GM19324 (cell line): ENCODE results near the gene PBX1.
"Not testable (repeated sequence)": the region's sequence is repeated elsewhere in the genome, so short reads cannot be mapped to it uniquely, and the experiment has no call there.

ENCODE experiments used
- ATAC-seq: cut with Tn5 transposase; IDR thresholded peaks from one replicate; pipeline ENCODE4 v1.9.1; 2021; ENCODE audit warnings: mild to moderate bottlenecking, moderate library complexity; ENCODE audit not compliant: unreplicated experiment, low FRiP score

The PBX1 gene

DNA sequence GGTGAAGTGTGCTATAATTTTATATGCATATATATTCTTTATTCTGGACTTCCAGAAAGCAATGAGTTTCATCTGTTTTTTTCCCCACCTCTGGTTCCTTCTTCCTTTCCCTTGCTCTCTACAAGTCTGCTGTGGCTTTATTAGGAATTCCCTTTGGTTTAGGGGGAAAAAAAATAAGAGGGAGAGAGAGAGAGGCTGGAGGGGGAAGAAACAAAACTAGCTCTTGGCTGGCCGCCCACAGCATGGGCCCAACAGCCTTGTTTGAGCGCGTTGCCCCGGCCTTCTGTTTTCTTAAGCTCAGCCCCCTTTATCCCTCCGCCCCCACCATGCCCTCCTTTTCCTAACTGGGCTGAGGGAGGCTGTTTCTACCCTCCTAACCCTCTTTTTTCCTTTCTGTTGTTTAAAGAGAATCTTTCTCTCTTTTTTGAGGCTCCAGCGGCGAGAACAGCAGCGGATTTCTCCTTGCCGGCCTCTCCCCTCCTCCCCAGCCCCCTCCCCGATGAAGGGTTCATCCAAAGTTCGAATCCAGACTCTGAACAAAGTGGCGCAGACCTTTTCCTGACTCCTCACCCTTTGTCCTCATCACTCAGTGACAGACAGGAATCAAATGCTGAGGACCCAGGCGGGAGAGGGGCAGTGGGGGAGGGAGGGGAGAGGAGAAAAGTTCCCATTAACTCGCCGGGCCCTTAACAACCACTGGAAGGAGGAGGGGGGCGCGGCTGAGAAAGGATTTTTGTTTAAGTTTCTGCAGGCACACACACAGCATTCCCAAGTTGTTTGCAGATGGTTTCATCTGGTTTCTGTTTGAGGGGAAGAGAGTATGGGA lies 29.7 kb downstream of the PBX1 start:
- ATAC-seq: no peak

DNA sequence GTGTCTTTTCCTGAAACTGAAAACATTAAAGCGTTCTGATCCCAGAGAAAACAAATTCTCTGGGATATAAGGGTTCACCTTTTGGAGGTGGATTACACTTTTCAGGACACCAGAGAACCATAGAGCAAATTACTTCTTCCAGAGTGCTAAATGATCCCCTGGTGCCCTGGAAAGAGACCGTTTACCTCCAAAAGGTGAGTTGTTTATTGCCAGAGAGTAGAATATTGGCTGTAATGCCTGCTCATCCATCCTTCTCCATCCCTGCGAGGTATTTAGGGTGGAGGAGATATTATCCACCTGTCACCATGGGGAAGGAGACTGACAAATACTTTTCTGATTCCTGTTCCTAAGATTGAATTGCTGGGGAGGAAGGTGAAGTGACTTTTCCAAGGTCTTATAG lies 30.4 kb downstream of the PBX1 start:
- no peak for ATAC-seq

DNA sequence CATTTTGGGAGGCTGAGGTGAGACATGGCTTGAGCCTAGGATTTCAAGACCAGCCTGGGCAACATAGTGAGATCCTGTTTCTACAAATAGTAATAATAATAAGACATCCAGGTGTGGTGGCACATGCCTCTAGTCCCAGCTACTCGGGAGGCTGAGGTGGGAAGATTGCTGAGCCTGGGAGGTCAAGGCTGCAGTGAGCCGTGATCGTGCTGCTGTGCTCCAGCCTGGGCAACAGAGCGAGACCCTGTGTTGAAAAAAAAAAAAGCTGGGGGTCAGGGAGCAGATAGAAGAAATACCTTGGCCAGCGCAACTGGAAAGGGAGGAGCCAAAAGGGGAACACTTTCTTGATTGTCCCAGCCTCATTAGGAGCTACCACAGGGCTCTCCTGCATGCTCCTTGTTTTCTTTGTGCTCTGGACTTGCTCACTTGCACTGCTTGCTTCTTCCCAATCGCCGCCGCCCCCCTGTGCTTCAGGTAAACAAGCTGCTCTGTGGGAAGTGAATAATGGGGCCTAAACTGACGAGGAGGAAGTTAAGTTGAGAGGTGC lies 31.1 kb downstream of the PBX1 start:
- ATAC-seq: no peak

DNA sequence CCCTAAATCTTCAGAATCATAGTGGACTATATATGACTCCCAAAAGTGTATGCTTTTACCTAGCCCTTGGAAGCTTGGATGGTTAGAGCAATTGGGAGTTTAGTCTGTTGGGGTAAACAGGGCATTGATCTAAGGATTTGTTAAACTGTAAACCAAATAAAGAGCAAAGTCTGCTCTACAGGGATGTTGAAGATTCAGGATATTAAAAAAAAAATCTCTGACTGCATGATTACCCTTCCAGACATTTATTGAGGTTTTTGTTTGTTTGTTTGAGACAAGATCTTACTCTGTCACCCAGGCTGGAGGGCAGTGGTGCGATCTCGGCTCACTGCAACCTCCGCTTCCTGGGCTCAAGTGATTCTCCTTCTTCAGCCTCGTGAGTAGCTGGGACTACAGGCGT lies 31.6 kb downstream of the PBX1 start:
- no peak for ATAC-seq

DNA sequence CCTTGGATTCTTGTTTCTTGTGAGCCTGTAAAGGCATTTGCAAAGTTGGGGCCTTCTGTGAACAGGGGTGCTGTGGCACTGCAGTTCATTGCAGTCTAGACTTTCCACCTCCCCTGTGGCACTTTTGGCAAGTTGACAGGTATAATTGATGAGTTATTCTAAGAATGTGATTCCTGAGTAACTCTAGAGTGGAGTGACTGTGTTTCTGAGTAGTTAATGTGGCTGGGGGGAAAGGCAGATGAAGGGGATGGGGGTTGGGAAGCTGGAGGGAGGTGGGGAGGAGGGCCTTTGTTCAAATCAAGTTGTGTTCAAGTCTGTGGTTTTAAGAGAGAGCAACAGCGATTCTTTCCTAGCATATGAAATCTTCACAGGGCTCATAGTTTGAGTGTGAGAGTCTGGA lies 32.9 kb downstream of the PBX1 start:
- no peak for ATAC-seq

DNA sequence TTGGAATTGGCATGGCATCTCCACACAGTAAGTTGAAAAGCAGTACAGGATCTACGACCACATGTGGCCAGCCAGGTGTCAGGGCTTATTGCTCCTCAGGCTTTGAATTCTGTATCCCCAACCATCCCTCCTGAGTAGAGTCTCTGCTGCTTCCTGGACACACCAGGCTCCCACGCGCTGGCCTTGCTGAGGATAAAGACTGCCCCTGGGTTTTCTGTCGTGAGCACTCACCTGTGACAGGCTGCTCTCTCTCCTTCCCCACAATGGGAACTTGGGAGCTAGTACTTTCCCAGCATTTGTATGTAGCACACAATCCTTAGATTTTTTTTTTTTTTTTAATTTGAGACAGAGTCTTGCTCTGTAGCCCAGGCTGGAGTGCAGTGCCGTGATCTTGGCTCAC lies 33.6 kb downstream of the PBX1 start:
- no peak for ATAC-seq

DNA sequence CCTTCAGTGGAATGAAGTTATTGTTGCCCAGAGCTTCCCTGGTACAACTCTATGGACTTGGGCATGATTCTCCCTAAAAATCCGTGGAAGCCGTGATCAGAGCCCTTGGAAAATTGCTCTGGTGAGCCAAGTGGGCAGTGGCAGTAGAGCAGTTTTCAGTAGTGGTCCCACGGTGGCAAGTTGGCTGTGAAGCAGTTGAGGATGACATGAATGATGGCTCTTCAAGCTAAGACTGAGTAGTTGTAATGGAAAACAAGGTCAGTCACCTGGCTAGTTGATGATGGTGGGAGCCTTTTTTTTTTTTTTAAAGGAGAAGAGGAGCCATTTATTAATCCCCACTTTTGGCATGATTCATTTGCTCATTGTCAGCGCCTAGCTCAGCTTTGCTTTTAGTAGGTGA lies 36.2 kb downstream of the PBX1 start:
- no peak for ATAC-seq

DNA sequence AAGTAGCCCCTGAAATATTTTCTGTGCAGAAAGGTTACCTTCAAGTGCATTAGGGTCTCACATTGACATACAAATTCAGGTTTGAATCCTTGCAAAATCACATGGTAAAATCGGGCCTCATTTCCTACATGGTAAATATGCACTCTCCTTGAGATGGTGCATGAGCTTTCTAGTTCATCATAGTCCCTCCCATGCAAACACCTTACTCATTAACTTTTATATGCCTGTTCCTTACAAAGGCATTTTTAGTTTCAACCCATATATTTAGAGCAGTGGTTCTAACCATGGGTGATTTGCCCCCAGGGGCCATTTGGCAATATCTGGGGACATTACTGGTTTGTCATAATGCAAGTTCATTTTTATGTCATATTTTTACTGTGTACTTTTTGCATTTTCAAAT lies 37.2 kb downstream of the PBX1 start:
- no peak for ATAC-seq

DNA sequence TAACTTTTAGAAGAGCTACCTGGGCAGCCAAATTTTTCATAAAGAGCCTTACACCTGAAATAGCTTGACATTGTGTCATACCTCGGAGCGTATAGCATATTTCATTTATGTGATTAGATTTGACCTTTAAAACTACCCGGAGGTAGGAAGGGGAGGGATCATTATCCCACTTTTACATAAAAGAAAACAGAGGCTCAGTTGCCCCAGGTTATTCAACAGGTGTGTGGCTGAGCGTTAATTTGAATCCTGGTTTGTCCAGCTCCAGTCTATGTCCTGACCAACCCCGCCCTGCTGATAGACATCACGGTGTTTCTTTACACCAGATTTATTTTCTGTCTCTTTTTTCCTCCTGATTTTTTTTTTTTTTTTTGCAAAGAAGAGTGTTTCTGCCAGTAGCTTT lies 39.7 kb downstream of the PBX1 start:
- ATAC-seq: no peak

DNA sequence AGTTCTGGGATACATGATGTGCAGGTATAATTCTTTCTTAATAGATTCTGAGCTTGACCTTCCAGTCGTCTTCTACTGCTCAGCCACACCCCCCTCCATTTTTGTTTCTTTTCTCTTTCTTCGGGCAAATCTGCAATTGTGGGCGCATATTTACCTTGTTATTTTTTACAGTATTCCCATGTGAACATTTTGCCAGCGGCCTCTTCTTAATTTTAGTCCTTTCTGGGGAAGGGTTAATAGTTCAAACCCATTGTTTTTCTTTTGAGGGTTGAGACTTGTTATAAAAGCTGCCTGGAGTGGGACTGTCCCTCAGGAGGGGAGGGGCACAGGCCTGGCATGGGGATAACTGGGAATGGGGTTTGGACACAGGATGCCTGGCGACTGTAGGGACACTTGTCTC lies 40.3 kb downstream of the PBX1 start:
- ATAC-seq: no peak

DNA sequence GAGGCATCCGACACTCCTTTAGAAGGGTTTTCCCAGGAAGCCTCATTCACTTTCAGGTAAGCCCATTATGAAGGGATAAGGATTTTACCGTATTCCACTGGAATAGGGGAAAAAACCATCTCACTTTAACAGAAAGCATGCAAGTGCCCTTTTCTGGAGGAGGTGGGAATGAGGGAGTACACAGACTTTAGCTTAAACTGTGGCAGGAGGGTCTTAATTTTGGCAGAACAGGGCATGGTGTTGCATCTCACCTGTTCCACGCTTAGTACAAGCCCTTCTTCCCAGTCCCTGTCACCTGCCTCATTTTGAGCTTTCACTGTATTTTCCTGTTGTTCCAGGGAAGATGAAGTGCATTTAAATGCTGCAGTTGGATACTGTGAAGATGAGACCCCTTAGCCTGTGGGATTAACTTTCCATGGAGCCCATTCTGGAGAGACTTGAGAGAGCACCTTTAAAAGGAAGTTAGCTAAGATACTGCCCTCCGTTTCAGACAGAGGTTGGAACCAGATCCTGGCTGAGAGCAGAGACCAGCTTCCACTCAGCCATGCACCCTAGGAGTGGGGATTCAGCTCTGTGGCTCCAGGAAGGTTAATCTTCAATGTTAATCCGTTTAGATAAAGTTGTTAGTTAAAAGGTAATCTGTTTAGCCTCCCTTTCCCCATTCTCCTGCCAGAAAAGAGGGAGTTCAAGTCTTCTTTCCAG lies 42.6 kb downstream of the PBX1 start:
- ATAC-seq: no peak

DNA sequence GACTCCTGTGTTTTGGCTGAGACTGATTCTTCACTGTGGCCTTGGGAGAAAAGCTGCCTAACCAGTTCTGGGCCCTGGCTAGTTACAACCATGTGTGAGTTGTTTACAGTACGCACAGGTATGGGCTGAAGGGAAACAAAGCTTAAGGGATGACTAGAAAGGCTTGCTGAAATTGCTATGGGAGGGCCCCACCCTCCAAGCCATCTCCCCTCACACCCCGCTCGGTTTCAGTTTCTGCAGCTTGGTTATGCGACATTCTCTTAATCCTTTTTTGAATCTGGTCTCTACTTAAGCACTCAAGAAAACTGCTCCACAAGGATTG lies 43.1 kb downstream of the PBX1 start:
- ATAC-seq: no peak

DNA sequence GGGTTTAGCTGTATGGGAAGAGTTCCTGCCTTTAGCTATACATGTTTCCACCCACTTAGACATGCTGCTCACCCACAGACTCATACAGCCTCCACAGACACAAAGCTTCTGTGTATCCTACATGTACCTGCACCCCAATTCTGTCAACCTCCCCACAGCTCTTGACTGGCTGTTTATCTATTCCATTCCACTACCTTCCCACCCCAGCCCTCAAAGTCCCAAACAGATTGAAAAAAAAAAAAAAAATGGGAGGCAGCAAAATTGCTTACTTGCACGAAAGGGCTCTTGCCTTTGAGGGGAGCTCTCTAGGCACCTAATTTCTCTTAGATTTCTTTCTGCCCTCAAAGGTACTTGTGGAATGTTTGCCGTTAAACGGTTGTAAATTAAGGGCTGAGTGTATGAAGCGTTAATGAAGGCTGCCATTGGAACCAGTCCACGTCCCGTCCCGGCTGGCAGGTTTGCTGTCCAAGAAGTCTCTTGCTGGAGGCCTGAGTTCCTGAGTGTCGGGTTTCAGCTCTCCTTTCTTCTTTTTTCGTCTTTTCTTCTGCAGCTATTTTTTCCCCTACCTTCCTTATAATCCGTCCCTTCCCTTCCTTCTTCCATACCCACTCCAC lies 43.6 kb downstream of the PBX1 start:
- ATAC-seq: no peak

DNA sequence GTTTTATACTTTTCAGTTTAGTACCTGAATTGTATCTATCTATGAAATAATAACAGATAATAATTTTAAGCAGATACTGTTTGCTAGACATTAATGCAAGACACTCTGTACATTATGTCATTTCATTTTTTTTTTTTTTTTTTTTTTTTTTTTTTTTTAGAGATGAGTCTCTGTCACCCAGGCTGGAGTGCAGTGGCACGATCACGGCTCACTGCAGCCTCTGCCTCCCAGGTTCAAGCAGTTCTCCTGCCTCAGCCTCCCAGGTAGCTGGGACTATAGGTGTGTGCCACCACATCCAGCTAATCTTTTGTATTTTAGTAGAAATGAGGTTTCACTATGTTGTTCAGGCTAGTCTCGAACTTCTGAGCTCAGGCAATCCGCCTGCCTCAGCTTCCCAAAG lies 44.8 kb downstream of the PBX1 start:
- not testable (repeated sequence) for ATAC-seq

DNA sequence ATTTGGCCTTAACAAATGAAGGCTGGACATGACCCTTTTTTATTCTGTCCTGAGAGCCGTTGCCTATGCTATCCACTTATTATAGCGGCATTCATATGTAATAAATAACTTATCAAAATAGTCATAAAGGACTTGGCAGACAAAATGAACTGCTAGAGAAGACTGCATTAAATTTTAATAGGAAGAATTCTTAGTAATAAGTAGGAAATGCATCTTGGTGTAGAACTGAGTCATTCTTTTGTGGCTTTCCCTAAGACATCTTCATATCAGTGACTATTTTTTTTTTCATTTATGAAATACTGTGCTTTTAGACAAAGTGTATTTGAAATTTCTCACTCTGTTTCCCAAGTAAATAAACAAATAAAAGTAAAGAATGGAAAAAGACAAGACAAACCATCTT lies 45.6 kb downstream of the PBX1 start:
- ATAC-seq: no peak

DNA sequence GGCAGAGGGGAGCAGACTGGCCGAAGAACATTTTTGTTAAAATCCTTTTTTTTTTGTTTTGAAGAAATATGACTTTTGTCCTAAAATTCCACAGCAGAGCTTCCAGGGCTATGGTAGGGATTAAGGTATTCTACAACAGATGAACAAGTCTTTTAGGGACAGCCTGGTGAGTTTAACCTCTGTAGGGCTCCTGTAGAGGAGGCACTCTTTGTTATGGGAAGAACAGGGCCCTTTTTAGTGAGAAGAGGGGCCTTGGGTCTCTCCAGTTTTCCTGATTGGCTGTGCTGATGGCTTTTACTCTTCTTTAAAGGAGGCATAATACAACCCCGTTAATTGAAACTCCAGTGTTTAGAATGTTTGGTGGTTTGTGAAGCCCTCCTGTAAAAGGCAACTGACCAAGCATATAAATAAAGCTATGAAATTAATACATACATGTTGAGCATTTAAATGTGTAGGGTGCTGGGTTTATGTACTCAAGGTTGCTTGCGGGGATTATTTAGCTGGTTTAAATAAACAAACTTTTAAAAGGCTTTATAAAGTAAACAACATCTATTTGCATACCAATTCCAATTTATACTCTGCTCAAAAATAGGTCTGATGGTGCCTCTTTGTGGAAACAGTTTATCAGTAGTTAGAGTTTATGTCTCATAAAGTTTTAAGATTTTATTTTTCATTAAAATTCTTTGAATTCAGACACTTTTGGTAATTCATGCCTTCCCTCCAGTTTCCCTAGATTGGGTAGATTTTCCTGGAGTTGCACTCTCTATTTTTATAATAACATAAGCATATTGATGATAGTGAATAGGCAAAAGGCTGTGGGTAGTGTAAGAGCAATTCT lies 46.5 kb downstream of the PBX1 start:
- no peak for ATAC-seq

DNA sequence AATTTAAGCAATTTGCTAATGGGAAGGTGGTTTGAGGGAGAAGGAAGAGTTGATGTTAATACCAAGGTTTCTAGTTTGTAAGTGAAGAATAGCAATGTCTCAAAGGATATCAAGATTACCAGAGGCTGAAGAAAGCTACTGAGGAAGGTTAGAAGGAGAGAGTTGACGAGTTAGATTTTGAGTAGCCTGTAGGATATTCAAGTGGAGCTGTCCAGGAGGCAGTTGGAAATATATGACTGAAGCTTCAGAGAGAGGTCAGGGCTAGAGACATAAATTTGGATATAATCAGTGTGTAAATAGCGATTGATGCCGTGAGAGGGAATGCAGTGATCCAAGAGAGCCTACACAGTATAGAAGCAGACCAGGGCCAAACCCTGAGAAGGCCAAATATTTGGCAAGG lies 48.4 kb downstream of the PBX1 start:
- ATAC-seq: no peak

DNA sequence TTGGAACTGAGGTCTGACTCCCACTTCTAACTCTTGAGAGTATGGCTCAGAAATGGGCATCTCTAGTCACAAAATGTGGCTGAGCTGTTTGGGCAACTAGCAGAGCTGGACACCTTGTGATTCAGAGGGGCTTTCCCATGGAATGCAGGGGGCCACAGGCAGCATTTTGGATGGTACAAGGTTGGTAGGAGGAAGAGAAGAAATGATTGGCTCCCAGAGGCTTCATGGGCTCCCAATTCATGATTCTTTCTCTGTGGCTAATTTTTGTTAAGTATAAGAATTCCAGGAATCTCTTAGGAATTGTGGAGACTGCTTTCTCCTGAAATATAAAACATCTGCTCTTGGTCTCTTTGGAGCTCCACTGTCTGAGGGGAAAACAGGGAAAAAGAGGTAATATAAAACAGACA lies 49.7 kb downstream of the PBX1 start:
- ATAC-seq: no peak

DNA sequence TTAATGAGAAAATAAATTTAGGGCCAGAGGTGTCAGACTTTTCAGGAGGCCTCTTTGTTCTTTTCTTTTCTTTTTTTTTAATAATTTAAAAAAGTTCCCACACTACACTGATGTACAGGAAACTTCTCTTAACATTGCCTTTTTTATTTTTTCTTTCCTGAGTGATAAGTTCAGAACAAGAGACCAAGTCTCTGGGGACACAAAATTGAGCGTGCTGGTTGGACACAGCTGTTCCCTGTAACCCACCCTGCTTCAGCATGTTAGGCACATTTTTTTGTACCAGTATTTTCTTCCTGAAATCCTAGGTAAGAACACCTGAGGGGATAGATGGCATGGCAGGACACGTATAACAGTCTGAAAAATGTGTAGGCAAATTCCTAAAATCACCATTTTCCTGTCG lies 50.1 kb downstream of the PBX1 start:
- no peak for ATAC-seq

DNA sequence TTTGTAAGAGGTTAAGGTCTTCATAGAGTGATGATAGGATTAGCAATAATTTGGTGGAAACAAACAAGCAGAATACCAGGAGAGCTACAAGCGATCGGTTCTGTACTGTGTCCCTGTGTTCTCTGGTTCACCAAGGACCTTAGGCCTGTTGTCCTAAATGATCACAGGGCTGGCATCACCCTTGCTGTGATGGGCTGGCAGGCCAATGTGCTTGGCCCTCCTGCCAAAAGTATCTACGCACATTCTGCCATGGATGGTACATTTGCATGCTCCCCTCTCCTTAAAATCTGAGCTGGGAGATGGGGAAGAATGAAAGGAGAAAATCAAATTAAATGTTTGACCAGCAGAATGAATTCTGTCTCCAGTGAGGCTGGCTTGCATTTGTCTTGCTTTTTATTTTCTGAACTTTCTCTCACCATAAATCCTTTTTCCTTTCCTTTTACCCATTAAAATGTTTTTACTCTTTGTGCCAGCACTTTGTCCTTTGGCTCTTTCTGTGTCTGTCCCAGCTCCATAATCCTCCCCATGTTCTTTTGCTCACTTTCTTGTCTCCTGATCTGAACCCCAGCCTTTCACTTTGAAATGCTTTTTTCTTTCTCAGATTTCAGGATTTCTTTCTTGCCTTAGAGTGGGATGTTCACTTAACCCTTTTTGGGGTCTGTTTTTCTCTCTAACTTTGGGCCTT lies 51.7 kb downstream of the PBX1 start:
- no peak for ATAC-seq
